GM19239 (cell line): ENCODE results near the gene CAPN15.
"Not testable (repeated sequence)": the region's sequence is repeated elsewhere in the genome, so short reads cannot be mapped to it uniquely, and the experiment has no call there.

Source experiments
- DNase-seq: peaks from one replicate; pipeline ENCODE4 v3.0.0; 2011; ENCODE audit warnings: low spot score; ENCODE audit not compliant: insufficient read length
- FAIRE-seq: peaks from 2 replicates; lab custom pipeline; 2011; peaks lifted over from hg19 to GRCh38; lab: Jason Lieb, UNC

CAPN15 gene

DNA sequence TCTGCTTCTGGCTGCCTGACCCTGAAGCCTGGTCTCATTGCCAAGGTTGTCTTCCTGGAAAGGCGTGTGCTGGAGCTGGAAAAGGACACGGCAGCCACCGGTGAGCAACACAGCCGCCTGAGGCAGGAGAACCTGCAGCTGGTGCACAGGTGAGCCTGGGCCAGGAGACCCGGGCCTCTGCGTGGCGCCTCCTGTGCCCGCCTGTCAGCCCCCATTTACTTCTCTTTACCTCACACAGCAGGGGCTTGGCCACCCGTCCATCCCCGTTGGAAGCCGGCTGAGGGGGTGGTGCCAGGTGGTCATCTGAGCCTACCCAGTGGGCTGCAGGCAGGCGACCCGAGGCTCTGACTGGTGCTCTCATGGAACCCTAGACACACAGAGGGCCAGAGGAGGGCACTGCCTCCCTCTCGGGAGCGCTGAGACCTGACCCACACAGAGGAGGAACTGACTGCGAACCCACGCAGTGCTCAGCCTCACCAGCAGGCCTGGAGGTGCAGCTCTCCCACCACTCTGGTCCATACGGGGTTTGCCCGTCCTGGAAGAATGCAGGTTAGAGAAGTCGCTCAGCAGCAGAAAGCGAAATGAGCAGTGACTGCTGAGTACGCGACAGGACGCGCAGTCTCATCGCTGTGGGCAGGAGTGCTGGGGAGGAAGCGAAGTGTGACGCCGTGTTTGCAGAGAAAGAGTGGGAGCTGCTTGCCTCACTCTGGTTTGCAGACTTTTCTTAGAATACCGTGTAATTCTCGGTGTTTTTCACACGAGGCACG is 21.9 kb upstream of the CAPN15 start:
- FAIRE-seq = no peak
- no peak for DNase-seq

DNA sequence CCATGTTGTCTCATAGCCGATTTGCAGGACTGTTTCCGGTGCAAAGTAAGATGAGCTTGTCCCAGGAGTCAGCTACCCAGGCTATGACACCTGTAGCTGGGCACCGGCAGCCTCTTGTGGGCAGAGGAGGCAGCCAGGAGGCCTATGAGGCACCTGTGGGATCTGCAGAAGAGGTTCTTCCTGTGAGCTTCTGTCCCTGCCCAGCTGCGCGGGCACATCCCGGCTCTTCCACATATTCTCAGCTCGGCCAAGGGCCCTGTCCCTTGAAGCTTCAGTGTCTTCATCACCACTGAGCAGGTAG is 21.3 kb upstream of the CAPN15 start:
- FAIRE-seq (no peak), DNase-seq (no peak)

DNA sequence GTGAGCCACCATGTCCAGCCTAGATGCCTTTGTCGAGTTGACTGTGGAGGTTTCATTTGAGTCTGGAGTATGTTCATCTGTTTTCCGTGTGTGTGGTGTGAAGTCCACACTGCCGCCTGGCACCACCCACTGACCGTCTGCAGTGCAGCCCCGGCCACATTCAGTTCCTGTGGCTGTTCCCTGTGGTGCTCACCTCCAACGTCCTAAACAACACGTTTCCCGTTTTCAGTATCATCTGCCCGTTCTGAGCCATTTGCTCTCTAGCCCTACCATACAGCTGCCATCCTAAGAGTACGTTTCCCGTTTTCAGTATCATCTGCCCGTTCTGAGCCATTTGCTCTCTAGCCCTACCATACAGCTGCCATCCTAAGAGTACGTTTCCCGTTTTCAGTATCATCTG is 20.0 kb upstream of the CAPN15 start:
- not testable (repeated sequence) for DNase-seq, FAIRE-seq

DNA sequence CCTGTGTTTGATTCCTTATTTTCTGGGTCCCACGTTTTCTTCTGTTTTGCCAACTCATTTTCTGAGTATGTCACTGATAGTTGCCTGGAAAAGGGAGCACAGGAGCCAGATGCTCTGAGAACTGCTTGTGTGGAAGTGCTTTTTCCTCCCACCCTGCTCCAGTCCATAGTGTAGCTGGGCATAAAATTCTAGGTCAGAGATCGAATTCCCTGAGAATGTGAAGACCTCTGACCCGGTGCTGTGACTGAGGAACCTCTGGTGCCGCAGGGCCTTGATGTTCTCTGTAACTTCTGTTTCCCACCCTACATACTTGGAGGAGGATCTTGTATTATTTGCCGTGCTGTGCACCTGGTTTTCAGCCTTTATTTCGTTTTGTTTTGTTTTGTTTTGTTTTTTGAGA is 19.5 kb upstream of the CAPN15 start:
- no peak for FAIRE-seq
- DNase-seq = no peak

DNA sequence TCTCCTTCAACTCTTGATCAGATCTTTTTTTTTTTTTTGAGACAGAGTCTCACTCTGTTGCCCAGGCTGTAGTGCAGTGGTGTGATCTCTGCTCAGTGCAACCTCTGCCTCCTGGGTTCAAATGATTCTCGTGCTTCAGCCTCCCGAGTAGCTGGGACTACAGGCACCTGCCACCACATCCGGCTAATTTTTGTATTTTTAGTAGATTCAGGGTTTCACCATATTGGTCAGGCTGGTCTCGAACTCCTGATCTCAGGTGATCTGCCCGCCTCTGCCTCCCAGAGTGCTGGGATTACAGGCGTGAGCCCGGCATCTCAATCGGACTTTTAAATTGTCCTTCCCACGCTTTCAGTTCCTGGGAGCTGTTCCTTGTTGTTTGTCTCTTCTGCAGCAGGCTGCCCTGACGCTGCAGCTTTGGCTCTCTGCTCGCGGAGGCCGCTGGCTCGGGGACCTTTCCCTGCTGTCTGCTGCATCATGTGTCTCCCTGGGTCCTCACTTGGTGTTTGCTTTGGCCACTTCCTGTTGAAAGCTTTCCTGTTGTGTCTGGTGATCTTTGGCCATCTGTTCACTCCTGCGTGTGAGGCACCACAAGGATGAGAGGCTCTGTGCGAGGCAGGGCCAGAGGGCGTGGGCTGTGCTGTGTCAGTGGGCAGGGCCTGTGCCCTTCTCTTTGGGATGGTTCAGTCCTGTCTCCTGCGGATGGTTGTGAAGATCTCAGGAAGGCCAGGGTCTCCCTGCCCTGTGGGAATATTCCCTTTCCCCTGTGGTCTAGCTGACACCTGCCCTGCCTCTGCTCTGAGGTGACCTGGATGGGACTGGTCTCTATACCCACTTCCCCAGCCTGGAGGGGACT is 18.4 kb upstream of the CAPN15 start:
- no peak for FAIRE-seq

DNA sequence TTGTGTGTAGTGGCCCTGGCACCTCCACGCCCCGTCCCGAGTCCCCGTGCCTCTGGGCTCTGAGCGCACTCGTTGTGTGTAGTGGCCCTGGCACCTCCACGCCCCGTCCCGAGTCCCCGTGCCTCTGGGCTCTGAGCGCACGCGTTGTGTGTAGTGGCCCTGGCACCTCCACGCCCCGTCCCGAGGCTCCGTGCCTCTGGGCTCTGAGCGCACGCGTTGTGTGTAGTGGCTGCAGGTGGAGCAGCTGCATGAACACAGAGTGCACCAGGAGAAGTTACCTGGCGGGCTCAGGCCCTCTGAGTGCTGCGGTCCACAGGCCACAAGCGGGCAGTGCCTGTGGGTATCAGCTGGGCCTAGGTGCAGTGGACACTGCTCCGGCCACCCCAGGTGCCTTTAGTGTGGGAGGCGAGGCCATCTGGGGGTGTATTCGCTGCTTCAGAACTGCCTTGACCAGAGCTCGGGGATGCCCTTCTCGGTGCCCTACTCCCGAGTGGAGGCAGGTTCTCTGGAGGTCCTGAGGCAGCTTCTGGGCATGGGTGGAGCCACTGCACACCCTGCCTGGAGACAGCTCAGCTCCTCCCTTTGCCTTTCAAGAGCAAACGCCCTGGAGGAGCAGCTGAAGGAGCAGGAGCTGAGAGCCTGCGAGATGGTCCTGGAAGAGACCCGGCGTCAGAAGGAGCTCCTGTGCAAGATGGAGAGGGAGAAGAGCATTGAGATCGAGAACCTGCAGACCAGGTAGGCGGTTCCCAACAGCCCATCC is 17.3 kb upstream of the CAPN15 start:
- DNase-seq = no peak
- no peak for FAIRE-seq

More for the DNA sequence above, 18.4 kb upstream of the CAPN15 start:
- DNase-seq = no peak

DNA sequence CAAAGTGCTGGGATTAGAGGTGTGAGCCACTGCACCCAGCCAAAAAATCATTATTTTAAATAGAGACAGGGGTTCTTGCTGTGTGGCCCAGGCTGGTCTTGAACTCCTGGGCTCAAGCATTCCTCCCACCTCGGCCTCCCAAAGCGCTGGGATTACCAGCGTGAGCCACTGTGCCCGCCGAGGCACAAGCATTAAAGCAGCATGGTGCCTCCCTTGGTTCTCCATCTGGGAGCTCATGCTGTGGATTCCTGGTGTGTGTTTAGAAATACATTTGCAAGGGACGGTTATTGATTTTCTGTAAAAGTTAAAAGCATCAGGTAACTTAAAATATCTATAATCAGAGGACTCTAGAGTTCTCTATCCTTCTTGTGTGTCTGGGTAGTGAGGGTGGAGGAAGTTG is 14.7 kb upstream of the CAPN15 start:
- FAIRE-seq (no peak), DNase-seq (no peak)

DNA sequence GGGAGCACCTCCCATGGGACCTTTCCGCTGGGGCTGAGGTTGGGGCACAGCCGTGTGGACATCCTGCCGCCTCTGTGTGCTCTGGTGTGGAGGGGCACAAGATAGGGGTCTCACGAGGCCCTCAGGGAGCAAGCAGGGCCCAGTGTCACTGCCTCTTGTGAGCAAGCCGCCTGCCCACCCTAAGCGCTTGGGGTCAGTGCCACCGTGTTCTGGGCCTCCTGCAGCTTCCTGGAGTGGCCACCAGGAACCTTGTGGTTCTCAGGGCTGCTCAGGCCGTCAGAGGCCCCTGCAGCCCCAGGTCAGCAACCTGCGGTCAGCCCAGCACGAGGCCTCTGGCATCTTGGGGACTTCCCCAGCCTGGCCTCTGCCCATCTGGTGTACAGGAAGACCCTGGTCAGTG is 13.6 kb upstream of the CAPN15 start:
- DNase-seq = no peak
- FAIRE-seq = no peak

DNA sequence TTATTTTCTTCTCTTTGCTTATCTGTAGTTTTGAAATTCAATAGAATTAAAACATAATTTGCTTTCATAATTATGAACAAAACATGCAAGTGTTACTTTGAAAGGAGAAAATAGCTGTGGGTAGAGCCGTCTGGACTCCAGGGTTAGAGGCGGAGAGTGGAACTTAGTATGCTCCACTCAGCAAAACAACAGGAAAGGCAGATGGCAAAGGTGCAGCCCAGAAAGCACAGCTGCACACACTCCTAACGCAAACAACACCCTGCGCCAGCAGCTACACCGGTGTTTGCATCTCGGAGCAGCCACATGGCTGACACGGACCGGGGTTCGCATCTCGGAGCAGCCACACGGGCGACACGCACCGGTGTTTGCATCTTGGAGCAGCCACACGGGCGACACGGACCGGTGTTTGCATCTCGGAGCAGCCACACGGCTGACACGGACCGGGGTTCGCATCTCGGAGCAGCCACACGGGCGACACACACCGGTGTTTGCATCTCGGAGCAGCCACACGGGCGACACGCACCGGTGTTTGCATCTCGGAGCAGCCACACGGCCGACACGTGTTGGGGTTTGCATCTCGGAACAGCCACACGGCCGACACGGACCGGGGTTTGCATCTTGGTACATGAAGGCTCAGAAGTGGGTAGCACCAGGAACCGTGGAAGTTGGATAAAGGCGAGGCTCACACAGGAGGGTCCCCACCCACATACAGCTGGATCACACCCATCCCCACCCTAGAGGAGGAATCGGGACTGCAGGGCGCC is 12.2 kb upstream of the CAPN15 start:
- DNase-seq (no peak), FAIRE-seq (no peak)

DNA sequence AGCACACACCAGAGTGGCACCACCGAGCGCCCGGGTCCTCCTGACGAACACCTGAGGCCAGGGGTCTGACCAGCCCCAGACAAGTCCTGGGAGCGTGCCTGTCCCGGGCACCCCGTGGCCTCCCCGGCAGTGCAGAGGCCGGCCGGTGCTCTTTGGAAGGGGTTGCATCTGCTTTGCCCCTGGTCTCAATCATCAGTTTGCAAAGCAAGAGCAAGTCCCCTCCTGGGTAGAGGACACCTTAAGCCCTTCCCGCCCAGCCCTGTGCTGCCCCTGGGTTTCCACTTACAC is 11.6 kb upstream of the CAPN15 start:
- FAIRE-seq = no peak
- no peak for DNase-seq

DNA sequence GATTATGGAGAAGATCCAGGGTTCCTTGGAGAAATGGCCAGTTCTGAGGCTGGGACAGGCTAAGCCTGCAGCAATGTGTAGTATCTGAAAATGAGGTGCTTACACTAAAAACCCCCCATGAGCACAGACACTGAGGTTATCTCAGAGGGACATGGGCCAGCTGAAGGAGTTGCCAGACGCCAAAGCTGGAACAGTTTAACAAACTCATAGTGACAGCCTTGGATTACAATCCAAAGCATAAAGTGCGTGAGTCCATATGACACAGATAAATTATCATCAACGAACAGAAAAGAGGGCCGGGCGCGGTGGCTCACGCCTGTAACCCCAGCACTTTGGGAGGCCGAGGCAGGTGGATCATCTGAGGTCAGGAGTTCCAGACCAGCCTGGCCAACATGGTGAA is 11.2 kb upstream of the CAPN15 start:
- FAIRE-seq (no peak), DNase-seq (no peak)

DNA sequence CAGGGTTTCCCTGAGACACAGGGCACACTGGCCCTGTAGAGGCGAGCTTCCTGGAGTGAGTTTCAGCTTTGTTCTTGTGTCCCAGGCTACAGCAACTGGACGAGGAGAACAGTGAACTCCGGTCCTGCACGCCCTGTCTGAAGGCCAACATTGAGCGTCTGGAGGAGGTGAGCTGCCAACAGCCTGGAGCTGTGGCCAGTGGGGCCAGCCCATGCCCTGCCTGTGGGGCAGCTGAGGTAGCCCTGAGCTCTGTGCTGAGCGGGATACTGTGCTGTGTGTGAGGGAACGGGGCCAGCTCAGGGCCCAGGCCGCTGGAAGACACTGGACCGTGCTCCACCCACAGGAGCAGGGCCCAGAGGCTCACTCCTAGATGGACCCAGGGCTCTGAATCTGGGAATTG is 8.7 kb upstream of the CAPN15 start:
- FAIRE-seq (no peak), DNase-seq (no peak)

DNA sequence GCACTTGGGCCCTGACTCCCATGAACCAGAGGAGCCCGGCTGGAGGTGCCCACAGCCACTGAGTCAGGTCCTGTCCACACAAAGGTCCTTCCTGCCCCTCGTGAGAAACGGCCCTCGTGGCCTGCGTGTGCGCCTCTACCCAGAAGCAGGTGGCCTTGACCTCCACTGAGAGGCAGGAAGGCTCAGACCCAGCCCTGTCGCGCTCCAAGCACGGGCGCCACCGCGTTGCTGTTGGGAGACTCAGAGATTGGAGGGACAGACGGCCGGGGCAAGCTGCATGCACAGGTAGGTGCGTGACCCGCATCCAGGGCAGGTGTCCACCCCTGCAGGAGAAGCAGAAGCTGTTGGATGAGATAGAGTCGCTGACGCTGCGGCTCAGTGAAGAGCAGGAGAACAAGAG is 8.1 kb upstream of the CAPN15 start:
- DNase-seq (no peak), FAIRE-seq (no peak)

DNA sequence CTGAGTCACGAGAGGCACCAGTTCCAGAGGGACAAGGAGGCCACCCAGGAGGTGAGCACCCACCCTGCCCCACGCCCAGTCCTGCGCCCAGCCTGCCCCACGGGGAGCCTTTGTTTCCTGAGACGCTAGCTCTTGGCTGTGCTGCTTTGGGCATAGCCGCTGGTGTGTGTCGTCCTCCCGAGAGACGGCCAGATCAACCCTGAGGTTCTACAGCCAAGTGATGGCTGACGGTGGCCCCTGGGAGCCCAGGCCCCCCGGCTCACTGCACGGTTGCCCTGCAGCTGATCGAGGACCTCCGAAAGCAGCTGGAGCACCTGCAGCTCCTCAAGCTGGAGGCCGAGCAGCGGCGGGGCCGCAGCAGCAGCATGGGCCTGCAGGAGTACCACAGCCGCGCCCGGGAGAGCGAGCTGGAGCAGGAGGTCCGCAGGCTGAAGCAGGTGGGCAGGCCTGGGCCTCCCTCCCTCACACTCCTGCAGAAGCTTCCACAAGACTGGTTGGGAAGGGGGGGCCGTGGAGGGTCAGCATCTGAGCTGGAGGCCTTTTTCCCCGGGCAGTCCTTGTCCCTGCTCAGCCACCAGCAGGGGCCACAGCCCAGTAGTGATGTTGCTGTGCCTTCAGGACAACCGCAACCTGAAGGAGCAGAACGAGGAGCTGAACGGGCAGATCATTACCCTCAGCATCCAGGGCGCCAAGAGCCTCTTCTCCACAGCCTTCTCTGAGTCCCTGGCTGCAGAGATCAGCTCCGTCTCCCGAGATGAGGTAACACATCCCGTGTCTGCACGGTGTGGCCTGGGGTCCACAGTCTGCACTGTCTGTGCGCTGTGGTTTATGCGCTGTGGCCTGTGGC is 7.4 kb upstream of the CAPN15 start:
- DNase-seq (no peak), FAIRE-seq (no peak)

DNA sequence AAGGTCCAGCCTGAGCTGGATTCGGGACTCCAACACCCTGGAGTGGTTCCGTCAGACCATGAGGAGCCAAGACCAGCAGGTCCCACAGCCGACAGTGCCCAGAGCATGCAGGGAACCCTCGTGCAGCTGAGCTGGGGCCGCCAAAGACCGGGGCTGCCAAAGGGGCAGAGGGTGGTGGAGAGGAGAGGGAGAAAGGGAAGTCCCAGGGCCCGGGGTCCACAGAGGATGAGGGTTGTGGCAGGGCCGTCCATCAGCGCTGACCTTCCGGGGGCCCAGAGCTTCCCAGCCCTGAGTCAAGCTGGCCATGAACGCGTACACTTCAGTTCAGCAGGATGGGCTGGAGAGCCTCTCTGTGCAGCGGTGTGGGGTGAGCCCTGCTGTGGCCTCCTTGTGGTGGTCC is 6.7 kb upstream of the CAPN15 start:
- DNase-seq = no peak
- FAIRE-seq = no peak

DNA sequence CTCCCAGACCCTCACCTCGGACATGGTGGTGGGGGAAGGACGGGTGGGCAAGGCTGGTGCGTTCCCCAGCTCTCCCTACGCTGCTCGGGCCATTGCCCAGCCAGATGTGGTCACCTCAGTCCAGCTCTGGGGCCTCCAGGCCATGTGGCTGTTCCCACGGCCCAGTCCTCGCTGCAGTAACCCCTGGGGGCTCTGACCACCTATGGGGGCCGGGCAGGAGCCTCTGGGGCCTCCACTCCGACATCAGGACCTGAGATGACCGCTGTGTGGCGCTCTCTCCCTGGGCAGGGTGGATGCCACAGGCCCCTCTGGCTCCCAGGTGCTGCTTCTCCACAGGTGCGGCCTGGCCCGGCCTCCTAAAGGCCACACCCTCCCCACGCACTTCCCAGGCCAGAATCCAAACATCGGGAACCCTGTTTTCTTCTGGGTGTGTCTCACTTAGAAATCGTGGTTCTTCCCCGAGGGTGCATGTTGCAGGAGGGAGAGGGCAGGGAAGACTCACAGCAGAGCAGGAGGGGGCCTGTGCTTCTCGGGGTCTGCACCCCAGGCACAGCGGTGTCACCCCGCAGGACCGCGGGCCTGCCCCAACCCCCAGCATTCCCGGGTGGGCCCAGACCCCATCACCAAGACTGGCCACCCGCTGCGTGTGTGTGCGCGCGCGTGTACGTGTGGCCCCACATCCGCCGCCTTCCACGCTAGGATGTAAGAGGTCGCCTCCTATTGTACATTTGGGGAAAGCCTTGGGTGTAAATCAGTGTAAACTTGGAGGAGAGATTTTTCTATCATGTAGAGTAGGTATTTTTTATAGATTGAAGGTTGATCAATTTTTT is 5.9 kb upstream of the CAPN15 start:
- DNase-seq (no peak), FAIRE-seq (no peak)

DNA sequence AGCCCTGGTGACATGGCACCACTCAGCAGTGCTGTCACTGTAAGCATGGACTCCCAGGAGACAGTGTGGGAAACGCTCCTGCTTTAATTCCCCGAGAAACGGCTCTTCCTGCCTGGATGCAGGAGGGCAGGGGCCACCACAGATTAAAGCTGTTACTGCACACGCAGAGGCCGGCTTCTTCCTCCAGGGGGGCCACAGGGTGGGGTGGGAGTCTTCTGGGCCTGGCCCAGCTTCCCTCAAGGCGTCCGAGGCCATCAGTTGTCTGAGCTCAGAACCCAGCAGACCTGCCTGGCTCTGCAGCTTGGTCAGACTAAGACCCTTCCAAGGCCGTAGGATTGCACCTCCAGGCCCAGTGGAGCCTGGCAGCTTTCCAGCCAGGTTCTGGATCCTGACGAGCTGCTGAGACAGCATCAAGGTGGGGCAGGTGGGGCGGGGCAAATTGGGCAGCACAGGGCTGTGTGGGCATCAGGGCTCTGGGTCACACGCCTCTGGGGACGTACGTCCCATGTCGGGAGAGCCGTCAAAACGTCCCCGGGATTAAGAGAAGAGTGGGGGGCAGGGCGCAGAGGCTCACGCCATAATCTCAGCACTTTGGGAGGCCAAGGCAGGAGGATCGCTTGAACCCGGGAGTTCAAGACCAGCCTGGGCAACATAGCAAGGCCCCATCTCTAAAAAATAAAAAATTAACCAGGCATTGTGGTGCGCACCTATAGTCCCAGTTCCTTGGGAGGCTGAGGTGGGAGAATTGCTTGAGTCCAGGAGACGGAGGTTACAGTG is 5.0 kb upstream of the CAPN15 start:
- FAIRE-seq = no peak
- DNase-seq = no peak

DNA sequence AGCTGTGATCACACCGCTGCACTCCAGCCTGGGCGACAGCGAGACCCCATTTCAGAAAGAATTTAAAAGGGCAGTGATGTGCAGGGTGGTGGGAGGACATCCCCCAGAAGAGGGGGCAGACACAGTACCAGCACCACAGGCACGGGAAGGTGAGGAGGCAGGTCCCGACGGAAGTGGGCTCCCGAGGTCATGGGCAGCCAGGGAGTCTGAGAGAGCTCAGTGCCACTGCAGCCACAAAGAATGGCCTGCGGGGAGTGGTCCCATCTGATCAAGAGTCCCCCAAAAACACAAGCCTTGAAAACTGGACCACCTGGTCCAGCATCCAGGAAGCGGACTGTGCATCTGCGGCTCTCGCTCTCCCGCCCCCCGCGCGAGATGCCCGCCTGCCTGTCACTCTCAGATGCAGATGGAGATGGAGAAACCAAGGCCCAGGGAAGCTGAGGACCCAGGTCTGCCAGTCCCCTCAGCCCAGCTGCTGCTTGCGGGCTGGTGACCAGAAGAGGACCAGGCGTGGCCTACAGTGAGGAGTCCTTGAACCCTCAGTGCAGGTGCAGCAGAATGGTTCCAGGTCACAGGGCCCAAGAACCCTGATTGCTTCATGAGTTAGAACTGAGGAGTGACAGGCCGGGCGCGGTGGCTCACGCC is 4.3 kb upstream of the CAPN15 start:
- DNase-seq (no peak), FAIRE-seq (no peak)
